ENCODE measurements around the gene COL6A2. TPM values are rescaled to one million over a fixed set of nuclear protein-coding genes. Genes with fewer than 3 reads are reported as not detected.

COL6A2 gene
- total and polyA plus RNA-seq, 2 of the 13 experiments (the other 11 are each of a cell fraction or from before 2014, with no cell fraction given) = 0.07 to 0.41 TPM

DNA sequence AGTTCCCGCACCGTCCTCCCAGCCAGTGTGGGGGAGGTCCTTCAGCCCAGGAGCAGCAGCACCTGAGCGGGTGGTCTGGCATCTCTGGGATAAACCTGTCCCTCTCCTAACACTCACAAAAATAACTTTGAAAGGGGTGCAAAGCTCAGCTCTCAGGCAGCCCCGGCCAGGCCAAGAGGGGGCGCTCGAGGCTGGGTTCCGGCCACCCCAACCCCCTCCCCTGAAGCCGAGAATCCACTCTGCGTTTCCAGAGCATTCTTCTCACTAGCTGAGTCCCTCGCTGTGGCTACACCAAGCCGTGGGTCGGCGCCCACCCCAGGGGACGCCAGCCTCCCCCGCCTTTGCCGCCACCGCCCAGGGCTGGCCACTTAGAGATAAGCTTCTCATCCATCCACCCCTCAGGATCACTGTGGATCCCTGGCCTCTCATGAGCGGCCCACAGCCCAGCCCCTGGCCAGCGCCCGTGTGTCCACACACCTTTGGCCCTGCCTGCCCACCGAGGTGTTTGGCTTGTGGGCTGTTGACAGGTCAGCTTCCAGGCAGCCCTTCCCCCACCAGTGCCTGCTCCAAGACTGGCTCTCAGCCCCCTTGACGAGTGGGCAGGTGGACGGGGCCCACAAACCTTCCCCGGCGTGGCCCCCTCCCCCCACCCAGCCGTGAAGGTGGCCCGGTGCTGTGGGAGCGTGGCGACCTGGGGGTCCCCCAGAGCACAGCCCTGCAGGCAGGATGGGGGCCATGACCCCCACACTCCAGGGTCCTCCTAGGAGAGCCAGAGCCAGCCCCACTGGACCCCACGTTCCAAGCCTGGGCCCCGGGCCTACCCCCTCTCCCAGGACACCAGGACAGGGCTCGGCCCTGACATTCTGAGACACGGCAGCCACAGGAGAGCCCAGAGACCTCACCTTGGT, 55.6 kb downstream of the COL6A2 start (continued):
- TF ChIP-seq ZIK1 (CRISPR knock-in tag; IDR thresholded peaks at IDR 0.05; ENCODE audit: borderline replicate concordance, low read depth) (0 out of 2 replicates have a peak, but pooled peaks have one; percentile 26), NFYC (CRISPR knock-in tag; IDR thresholded peaks at IDR 0.05) (no peak), ZNF333 (CRISPR knock-in tag; IDR thresholded peaks at IDR 0.05; ENCODE audit: borderline replicate concordance) (no peak), NR3C1 (CRISPR knock-in tag; IDR thresholded peaks at IDR 0.05) (no peak), ZNF773 (CRISPR knock-in tag; IDR thresholded peaks at IDR 0.05; ENCODE audit: borderline replicate concordance) (no peak), JARID2 (CRISPR knock-in tag; IDR thresholded peaks at IDR 0.05; ENCODE audit: insufficient replicate concordance) (no peak), THYN1 (CRISPR knock-in tag; IDR thresholded peaks at IDR 0.05; ENCODE audit: borderline replicate concordance, low read depth) (no peak), MAZ (IDR thresholded peaks at IDR 0.05; ENCODE audit: borderline replicate concordance, low read depth, low read length) (peak; percentile 31; the same call in 1 of the 2 replicates), MAZ (CRISPR knock-in tag; IDR thresholded peaks at IDR 0.05; ENCODE audit: low read depth) (peak; percentile 55), ZNF850 (CRISPR knock-in tag; conservative IDR thresholded peaks at IDR 0.05) (no peak), TCF7 (IDR thresholded peaks at IDR 0.05; ENCODE audit: low read depth) (no peak), AGO1 (IDR thresholded peaks at IDR 0.05; ENCODE audit: low read depth, low read length, poor library complexity, severe bottlenecking) (no peak), ZSCAN22 (CRISPR knock-in tag; IDR thresholded peaks at IDR 0.05) (no peak), ZFP82 (CRISPR knock-in tag; IDR thresholded peaks at IDR 0.05; ENCODE audit: borderline replicate concordance) (no peak)
- TF ChIP-seq, protein P1, sequence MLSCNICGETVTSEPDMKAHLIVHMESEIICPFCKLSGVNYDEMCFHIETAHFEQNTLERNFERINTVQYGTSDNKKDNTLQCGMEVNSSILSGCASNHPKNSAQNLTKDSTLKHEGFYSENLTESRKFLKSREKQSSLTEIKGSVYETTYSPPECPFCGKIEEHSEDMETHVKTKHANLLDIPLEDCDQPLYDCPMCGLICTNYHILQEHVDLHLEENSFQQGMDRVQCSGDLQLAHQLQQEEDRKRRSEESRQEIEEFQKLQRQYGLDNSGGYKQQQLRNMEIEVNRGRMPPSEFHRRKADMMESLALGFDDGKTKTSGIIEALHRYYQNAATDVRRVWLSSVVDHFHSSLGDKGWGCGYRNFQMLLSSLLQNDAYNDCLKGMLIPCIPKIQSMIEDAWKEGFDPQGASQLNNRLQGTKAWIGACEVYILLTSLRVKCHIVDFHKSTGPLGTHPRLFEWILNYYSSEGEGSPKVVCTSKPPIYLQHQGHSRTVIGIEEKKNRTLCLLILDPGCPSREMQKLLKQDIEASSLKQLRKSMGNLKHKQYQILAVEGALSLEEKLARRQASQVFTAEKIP (CRISPR knock-in tag; IDR thresholded peaks at IDR 0.05; ENCODE audit: borderline replicate concordance) = no peak
- TF ChIP-seq, protein P2, sequence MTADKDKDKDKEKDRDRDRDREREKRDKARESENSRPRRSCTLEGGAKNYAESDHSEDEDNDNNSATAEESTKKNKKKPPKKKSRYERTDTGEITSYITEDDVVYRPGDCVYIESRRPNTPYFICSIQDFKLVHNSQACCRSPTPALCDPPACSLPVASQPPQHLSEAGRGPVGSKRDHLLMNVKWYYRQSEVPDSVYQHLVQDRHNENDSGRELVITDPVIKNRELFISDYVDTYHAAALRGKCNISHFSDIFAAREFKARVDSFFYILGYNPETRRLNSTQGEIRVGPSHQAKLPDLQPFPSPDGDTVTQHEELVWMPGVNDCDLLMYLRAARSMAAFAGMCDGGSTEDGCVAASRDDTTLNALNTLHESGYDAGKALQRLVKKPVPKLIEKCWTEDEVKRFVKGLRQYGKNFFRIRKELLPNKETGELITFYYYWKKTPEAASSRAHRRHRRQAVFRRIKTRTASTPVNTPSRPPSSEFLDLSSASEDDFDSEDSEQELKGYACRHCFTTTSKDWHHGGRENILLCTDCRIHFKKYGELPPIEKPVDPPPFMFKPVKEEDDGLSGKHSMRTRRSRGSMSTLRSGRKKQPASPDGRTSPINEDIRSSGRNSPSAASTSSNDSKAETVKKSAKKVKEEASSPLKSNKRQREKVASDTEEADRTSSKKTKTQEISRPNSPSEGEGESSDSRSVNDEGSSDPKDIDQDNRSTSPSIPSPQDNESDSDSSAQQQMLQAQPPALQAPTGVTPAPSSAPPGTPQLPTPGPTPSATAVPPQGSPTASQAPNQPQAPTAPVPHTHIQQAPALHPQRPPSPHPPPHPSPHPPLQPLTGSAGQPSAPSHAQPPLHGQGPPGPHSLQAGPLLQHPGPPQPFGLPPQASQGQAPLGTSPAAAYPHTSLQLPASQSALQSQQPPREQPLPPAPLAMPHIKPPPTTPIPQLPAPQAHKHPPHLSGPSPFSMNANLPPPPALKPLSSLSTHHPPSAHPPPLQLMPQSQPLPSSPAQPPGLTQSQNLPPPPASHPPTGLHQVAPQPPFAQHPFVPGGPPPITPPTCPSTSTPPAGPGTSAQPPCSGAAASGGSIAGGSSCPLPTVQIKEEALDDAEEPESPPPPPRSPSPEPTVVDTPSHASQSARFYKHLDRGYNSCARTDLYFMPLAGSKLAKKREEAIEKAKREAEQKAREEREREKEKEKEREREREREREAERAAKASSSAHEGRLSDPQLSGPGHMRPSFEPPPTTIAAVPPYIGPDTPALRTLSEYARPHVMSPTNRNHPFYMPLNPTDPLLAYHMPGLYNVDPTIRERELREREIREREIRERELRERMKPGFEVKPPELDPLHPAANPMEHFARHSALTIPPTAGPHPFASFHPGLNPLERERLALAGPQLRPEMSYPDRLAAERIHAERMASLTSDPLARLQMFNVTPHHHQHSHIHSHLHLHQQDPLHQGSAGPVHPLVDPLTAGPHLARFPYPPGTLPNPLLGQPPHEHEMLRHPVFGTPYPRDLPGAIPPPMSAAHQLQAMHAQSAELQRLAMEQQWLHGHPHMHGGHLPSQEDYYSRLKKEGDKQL (CRISPR knock-in tag; IDR thresholded peaks at IDR 0.05; ENCODE audit: low read depth) = no peak
- TF ChIP-seq, protein P3, sequence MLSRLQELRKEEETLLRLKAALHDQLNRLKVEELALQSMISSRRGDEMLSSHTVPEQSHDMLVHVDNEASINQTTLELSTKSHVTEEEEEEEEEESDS (CRISPR knock-in tag; IDR thresholded peaks at IDR 0.05; ENCODE audit: borderline replicate concordance) = no peak
